Panc1 (cell line): ENCODE data around the gene CLMP. TPM values are rescaled to one million over a fixed set of nuclear protein-coding genes. Genes with fewer than 3 reads are reported as not detected.

ENCODE experiments used
- ATAC-seq: fragments of 200-7000 bp; cut with Tn5 transposase; 2 replicates; pipeline ENCODE4 v1.9.1; 2020; ENCODE audit warnings: mild to moderate bottlenecking, moderate library complexity
- BruUV-seq: library from RNA; stranded (reverse); fragments of 400-500 nt; replicated peaks from 2 replicates; lab custom pipeline; 2021; lab: Mats Ljungman, UMichigan
- CTCF ChIA-PET: fragments of 300-600 bp; sonication (Branson Sonifier 250); formaldehyde crosslinking; loops from one replicate; lab custom pipeline; 2022; ENCODE audit warnings: antibody characterized with exemption; lab: Charles Lee
- POLR2A ChIA-PET: fragments of 300-600 bp; sonication (Branson Sonifier 250); formaldehyde crosslinking; loops from one replicate; lab custom pipeline; 2022; ENCODE audit warnings: antibody characterized with exemption; lab: Charles Lee
- DNase-seq: peaks from one replicate; pipeline ENCODE4 v3.0.0-alpha.2; 2010; ENCODE audit warnings: low read depth, low spot score
- H3K27ac ChIP-seq: 2 replicates; pipeline ENCODE4 v1.5.1; 2011; ENCODE audit warnings: mild to moderate bottlenecking, low read length, inconsistent platforms
- H3K27me3 ChIP-seq: fragments of 200-500 bp; sonication (Bioruptor generic); 2 replicates; pipeline ENCODE4 v1.6.0; 2014; ENCODE audit warnings: low read length, inconsistent platforms; ENCODE audit not compliant: control insufficient read depth, insufficient read depth
- H3K36me3 ChIP-seq: fragments of 200-500 bp; sonication (Bioruptor generic); 2 replicates; pipeline ENCODE4 v1.5.1; 2014; ENCODE audit warnings: inconsistent platforms, mild to moderate bottlenecking, low read length, moderate library complexity; ENCODE audit not compliant: control insufficient read depth, insufficient read depth
- H3K4me1 ChIP-seq: 2 replicates; pipeline ENCODE4 v1.5.1; 2011; ENCODE audit warnings: inconsistent platforms, mild to moderate bottlenecking, low read length, moderate library complexity; ENCODE audit not compliant: control insufficient read depth, insufficient read depth
- H3K4me3 ChIP-seq, 2 experiments: 2 replicates each; pipeline ENCODE4 v1.5.1; 2011 to 2012; ENCODE audit warnings: low read depth in 2 of 2, low read length in 2 of 2, mild to moderate bottlenecking in 2 of 2, inconsistent platforms in 1 of 2, moderate library complexity in 1 of 2
- H3K9me3 ChIP-seq: fragments of 200-500 bp; sonication (Bioruptor generic); 2 replicates; pipeline ENCODE4 v1.5.1; 2014; ENCODE audit warnings: low read depth, mild to moderate bottlenecking, inconsistent platforms, low read length, moderate library complexity; ENCODE audit not compliant: control insufficient read depth, insufficient read depth
- POLR2AphosphoS5 ChIP-seq: IDR thresholded peaks from 2 replicates; pipeline ENCODE4 v1.6.1; 2012; ENCODE audit warnings: mild to moderate bottlenecking, low read depth, low read length, moderate library complexity
- SIN3A ChIP-seq: IDR thresholded peaks from 2 replicates; pipeline ENCODE4 v1.6.1; 2012; ENCODE audit warnings: low read depth, mild to moderate bottlenecking, low read length, moderate library complexity, borderline replicate concordance; ENCODE audit not compliant: insufficient read depth
- TCF7L2 ChIP-seq: IDR thresholded peaks from 2 replicates; pipeline ENCODE4 v1.6.1; 2011; ENCODE audit warnings: mild to moderate bottlenecking, low read depth, low read length, inconsistent platforms
- in situ Hi-C: cut with HindIII; loops from 2 replicates; pipeline ENCODE4 v1.10.0; 2016; ENCODE audit warnings: low sequenced_read_pairs, low pct_unique_long_range_greater_than_20kb
- intact Hi-C: fragments of 100-400 bp; cut with micrococcal nuclease; formaldehyde crosslinking; loops from one replicate; pipeline ENCODE4 v1.10.0; 2022; ENCODE audit not compliant: unreplicated experiment
- total RNA-seq: library from RNA; stranded (reverse); gene quantifications from one replicate; pipeline ENCODE4 v1.2.1, GENCODE V29; 2021; ENCODE audit not compliant: unreplicated experiment
- TF ChIP-seq, protein P1 (sequence below): fragments of 450-650 bp; IDR thresholded peaks from 2 replicates; pipeline ENCODE4 v1.5.1; 2017; ENCODE audit warnings: mild to moderate bottlenecking
- TF ChIP-seq, protein P2 (sequence below), 2 experiments: IDR thresholded peaks; 2 replicates each; pipeline ENCODE4 v1.6.1; 2011 to 2012; ENCODE audit warnings: low read depth in 2 of 2, control low read depth in 1 of 2, low read length in 1 of 2, mild to moderate bottlenecking in 1 of 2, moderate library complexity in 1 of 2; ENCODE audit not compliant: insufficient read depth in 1 of 2

Gene CLMP
- total RNA-seq, 1 experiment from 2014 or later, result 1.5 TPM

GRCh38 chr11:123151796-123152195 lies 43.3 kb downstream of the CLMP start:
- POLR2A ChIA-PET, result no interaction called here
- intact Hi-C loops (no loop called here), in situ Hi-C loops (no loop called here)
- Histone ChIP-seq H3K9me3 (no peaks in the 10 kb centered on the region), H3K27me3 (no peaks in the 10 kb centered on the region), H3K4me1 (no peaks in the 10 kb centered on the region), H3K27ac (no peak overlapping the region), H3K4me3 (no peak overlapping the region), H3K36me3 (no peaks in the 10 kb centered on the region)
- TF ChIP-seq SIN3A, result no peak
- TF ChIP-seq, protein P1, sequence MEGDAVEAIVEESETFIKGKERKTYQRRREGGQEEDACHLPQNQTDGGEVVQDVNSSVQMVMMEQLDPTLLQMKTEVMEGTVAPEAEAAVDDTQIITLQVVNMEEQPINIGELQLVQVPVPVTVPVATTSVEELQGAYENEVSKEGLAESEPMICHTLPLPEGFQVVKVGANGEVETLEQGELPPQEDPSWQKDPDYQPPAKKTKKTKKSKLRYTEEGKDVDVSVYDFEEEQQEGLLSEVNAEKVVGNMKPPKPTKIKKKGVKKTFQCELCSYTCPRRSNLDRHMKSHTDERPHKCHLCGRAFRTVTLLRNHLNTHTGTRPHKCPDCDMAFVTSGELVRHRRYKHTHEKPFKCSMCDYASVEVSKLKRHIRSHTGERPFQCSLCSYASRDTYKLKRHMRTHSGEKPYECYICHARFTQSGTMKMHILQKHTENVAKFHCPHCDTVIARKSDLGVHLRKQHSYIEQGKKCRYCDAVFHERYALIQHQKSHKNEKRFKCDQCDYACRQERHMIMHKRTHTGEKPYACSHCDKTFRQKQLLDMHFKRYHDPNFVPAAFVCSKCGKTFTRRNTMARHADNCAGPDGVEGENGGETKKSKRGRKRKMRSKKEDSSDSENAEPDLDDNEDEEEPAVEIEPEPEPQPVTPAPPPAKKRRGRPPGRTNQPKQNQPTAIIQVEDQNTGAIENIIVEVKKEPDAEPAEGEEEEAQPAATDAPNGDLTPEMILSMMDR, result no peak
- TF ChIP-seq POLR2AphosphoS5, result no peak
- TF ChIP-seq, protein P2, sequence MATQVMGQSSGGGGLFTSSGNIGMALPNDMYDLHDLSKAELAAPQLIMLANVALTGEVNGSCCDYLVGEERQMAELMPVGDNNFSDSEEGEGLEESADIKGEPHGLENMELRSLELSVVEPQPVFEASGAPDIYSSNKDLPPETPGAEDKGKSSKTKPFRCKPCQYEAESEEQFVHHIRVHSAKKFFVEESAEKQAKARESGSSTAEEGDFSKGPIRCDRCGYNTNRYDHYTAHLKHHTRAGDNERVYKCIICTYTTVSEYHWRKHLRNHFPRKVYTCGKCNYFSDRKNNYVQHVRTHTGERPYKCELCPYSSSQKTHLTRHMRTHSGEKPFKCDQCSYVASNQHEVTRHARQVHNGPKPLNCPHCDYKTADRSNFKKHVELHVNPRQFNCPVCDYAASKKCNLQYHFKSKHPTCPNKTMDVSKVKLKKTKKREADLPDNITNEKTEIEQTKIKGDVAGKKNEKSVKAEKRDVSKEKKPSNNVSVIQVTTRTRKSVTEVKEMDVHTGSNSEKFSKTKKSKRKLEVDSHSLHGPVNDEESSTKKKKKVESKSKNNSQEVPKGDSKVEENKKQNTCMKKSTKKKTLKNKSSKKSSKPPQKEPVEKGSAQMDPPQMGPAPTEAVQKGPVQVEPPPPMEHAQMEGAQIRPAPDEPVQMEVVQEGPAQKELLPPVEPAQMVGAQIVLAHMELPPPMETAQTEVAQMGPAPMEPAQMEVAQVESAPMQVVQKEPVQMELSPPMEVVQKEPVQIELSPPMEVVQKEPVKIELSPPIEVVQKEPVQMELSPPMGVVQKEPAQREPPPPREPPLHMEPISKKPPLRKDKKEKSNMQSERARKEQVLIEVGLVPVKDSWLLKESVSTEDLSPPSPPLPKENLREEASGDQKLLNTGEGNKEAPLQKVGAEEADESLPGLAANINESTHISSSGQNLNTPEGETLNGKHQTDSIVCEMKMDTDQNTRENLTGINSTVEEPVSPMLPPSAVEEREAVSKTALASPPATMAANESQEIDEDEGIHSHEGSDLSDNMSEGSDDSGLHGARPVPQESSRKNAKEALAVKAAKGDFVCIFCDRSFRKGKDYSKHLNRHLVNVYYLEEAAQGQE (IDR thresholded peaks at IDR 0.05; ENCODE audit: insufficient read depth in 1 of 2, low read depth in 2 of 2, low read length in 1 of 2), result no peak
- TF ChIP-seq TCF7L2, result no peak
- CTCF ChIA-PET, result no interaction called here
- DNase-seq (no peak), ATAC-seq (no peak)
- BruUV-seq, result no TSS peak

DNA sequence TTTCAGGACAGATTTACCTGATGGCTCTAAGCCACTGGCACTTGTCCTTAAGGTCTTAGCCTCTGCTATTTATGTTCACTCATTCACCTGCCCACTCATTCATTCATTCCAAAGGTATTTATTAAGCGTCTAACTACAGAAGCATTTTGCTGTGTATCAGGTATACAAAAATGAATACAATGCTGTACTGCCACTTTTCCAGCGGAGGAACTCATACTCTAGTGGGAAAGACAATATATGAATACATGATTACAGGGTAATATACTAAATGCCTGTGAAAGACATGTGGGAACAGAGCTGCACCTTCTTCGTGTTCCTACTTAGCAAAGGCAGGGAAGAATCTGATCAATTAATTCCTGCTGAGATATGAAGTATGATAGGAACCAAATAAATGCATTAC lies 43.7 kb downstream of the CLMP start:
- H3K4me1 ChIP-seq, result no peaks in the 10 kb centered on the region
- intact Hi-C loops (no loop called here), in situ Hi-C loops (no loop called here)
- no peaks in the 10 kb centered on the region for H3K9me3 ChIP-seq
- no peak overlapping the region for H3K4me3 ChIP-seq
- no peaks in the 10 kb centered on the region for H3K36me3 ChIP-seq
- TF ChIP-seq SIN3A, result no peak
- no peak overlapping the region for H3K27ac ChIP-seq
- ChIA-PET CTCF (no interaction called here), POLR2A (no interaction called here)
- ATAC-seq, result no peak
- BruUV-seq, result no TSS peak
- no peak for DNase-seq
- no peaks in the 10 kb centered on the region for H3K27me3 ChIP-seq

DNA sequence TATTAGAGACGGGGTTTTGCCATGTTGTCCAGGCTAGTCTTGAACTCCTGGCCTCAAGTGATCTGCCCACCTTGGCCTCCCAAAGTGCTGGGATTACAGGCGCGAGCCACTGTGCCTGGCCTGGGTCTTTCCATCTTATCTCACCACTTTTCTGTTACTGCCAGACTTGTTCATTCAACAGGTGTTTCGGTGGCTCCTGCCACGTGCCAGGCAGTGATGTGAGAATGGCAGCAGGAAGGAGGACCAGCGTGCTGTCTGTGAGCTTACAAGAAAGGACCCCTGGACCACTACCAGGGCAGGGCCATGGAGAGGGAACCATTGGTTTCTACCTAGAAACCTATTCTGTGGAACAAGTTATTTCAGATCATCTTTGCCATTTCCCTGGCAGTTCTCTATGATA lies 44.2 kb downstream of the CLMP start:
- H3K27me3 ChIP-seq, result no peaks in the 10 kb centered on the region
- CTCF ChIA-PET, result no interaction called here
- H3K4me3 ChIP-seq, result no peak overlapping the region
- H3K4me1 ChIP-seq, result no peaks in the 10 kb centered on the region; the same call in 1 of the 2 replicates
- TF ChIP-seq TCF7L2 (no peak), POLR2AphosphoS5 (no peak), SIN3A (no peak)
- TF ChIP-seq, protein P2 (IDR thresholded peaks at IDR 0.05; ENCODE audit: insufficient read depth in 1 of 2, low read depth in 2 of 2, low read length in 1 of 2), result no peak
- TF ChIP-seq, protein P1, result no peak
- POLR2A ChIA-PET, result no interaction called here
- H3K9me3 ChIP-seq, result no peaks in the 10 kb centered on the region
- no peak overlapping the region for H3K27ac ChIP-seq
- in situ Hi-C loops (no loop called here), intact Hi-C loops (no loop called here)
- no TSS peak for BruUV-seq
- no peaks in the 10 kb centered on the region for H3K36me3 ChIP-seq
- no peak for DNase-seq
- ATAC-seq, result no peak
